GM12865 (cell line): Measurements from ENCODE around the gene SNX27.
"Not testable (repeated sequence)": the region's sequence is repeated elsewhere in the genome, so short reads cannot be mapped to it uniquely, and the experiment has no call there.

Source experiments
- DNase-seq: peaks from one replicate; pipeline ENCODE4 v3.0.0; 2010; ENCODE audit warnings: low read depth
- H3K4me3 ChIP-seq: 2 replicates; pipeline ENCODE4 v1.5.1; 2011; ENCODE audit warnings: mild to moderate bottlenecking, low read depth, low read length, control low read depth
- TF ChIP-seq, protein P1 (sequence below): IDR thresholded peaks from 2 replicates; pipeline ENCODE4 v1.5.1; 2011; ENCODE audit warnings: low read length, control low read depth, low read depth, inconsistent platforms; ENCODE audit not compliant: insufficient read depth; ENCODE audit errors: missing control alignments

Gene SNX27

DNA sequence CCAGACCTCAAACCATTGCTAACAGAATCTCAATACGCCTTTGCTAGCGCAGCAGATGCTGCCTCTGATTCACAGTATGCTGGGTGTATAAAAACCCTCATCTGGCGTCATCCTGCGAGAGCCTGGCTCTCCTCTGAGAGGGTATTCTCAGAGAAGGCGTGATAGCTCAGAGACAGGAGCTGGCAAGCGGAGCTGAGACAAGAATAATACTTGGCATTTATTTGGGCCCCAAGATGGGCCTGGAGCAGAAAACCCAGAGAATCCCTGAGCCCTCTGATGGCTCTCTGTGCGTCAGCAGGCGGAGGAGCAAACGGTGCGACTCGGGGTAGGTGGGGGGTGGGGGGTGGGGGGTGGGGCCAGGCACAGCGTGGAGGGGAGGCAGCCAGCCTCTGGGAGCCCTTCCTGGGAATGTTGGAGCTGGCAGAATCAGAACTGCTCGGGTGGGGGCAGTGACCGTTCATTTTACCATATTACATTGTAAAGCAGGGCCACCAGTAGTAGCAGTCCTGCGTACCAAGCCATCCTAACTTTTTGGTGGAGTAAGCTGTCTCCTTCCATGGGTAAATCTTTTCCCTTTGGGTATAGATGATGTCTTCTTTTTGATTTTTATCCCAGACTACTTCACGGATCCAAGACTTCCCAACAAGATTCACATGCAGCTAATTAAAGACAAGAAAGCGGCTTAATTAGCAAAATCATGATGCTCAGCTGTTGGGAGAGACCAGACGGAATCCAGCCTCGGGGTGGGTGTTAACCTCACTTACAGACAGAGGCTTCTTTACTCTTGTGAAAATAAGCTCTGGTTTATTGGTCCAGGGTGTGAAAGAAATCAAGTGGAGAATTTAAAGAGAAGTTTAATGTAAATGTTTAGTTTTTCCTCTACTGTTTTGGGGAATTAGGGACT, 116.6 kb downstream of the SNX27 start:
- no peak overlapping the region for H3K4me3 ChIP-seq

GRCh38 chr1:151729157-151729965, 117.5 kb downstream of the SNX27 start:
- H3K4me3 ChIP-seq, result no peak overlapping the region
- TF ChIP-seq, protein P1, sequence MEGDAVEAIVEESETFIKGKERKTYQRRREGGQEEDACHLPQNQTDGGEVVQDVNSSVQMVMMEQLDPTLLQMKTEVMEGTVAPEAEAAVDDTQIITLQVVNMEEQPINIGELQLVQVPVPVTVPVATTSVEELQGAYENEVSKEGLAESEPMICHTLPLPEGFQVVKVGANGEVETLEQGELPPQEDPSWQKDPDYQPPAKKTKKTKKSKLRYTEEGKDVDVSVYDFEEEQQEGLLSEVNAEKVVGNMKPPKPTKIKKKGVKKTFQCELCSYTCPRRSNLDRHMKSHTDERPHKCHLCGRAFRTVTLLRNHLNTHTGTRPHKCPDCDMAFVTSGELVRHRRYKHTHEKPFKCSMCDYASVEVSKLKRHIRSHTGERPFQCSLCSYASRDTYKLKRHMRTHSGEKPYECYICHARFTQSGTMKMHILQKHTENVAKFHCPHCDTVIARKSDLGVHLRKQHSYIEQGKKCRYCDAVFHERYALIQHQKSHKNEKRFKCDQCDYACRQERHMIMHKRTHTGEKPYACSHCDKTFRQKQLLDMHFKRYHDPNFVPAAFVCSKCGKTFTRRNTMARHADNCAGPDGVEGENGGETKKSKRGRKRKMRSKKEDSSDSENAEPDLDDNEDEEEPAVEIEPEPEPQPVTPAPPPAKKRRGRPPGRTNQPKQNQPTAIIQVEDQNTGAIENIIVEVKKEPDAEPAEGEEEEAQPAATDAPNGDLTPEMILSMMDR, result no peak
- no peak for DNase-seq

More for the DNA sequence above, 116.6 kb downstream of the SNX27 start:
- DNase-seq, result no peak
- TF ChIP-seq, protein P1, result no peak

GRCh38 chr1:151729966-151730291, 118.1 kb downstream of the SNX27 start:
- no peak overlapping the region for H3K4me3 ChIP-seq
- no peak for DNase-seq
- TF ChIP-seq, protein P1, result no peak

GRCh38 chr1:151733126-151733525, 121.3 kb downstream of the SNX27 start:
- no peak for DNase-seq
- no peak overlapping the region for H3K4me3 ChIP-seq
- TF ChIP-seq, protein P1, result no peak

GRCh38 chr1:151733995-151734394, 122.1 kb downstream of the SNX27 start:
- not testable (repeated sequence) for H3K4me3 ChIP-seq, DNase-seq

DNA sequence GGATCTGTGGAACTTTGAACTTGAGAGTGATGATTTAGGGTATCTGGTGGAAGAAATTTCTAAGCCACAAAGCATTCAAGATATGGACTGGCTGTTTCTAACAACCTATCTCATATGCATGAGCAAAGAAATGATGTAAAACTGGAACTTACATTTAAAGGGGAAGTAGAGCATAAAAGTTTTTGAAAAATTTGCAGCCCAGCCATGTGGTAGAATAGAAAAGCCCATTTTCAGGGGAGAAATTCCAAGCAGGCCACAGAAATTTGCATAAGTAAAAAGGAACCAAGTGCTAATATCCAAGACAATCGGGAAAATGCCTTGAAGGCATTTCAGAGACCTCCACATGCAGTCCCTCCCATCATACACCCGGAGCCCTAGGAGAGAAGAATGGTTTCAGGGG, 125.2 kb downstream of the SNX27 start:
- H3K4me3 ChIP-seq, result no peak overlapping the region
- TF ChIP-seq, protein P1, result no peak

GRCh38 chr1:151737479-151737878, 125.6 kb downstream of the SNX27 start:
- no peak for DNase-seq
- no peak overlapping the region for H3K4me3 ChIP-seq
- TF ChIP-seq, protein P1, result no peak

More for the DNA sequence above, 125.2 kb downstream of the SNX27 start:
- no peak for DNase-seq
